MM.1S (cell line): ENCODE measurements around the gene TMEM86A.

Experiments
- EZH2 ChIP-seq: fragments of 300-600 bp; sonication (generic); optimal IDR thresholded peaks from 2 replicates; pipeline ENCODE3; 2017; ENCODE audit warnings: low read depth, mild to moderate bottlenecking, antibody characterized with exemption, low read length, mixed read lengths
- EZH2phosphoT487 ChIP-seq: fragments of 300-600 bp; sonication (generic); IDR thresholded peaks from 2 replicates; pipeline ENCODE4 v1.6.1; 2018; ENCODE audit warnings: antibody characterized with exemption, low read length
- TF ChIP-seq, protein P1 (sequence below): fragments of 300-600 bp; sonication (generic); IDR thresholded peaks from 2 replicates; pipeline ENCODE4 v1.5.1; 2016; ENCODE audit warnings: antibody characterized with exemption, low read length, mixed read lengths

GRCh38 chr11:18720808-18721560 lies 22.4 kb downstream of the TMEM86A start:
- TF ChIP-seq, protein P1, sequence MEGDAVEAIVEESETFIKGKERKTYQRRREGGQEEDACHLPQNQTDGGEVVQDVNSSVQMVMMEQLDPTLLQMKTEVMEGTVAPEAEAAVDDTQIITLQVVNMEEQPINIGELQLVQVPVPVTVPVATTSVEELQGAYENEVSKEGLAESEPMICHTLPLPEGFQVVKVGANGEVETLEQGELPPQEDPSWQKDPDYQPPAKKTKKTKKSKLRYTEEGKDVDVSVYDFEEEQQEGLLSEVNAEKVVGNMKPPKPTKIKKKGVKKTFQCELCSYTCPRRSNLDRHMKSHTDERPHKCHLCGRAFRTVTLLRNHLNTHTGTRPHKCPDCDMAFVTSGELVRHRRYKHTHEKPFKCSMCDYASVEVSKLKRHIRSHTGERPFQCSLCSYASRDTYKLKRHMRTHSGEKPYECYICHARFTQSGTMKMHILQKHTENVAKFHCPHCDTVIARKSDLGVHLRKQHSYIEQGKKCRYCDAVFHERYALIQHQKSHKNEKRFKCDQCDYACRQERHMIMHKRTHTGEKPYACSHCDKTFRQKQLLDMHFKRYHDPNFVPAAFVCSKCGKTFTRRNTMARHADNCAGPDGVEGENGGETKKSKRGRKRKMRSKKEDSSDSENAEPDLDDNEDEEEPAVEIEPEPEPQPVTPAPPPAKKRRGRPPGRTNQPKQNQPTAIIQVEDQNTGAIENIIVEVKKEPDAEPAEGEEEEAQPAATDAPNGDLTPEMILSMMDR, result no peak
- no peak for TF ChIP-seq EZH2
- TF ChIP-seq EZH2phosphoT487, result no peak
